ENCODE results near the gene LHFPL2. TPM values are rescaled to one million over a fixed set of nuclear protein-coding genes. Genes with fewer than 3 reads are reported as not detected.

LHFPL2 gene
- total RNA-seq, 1 experiment from 2014 or later: 35.1 TPM

DNA sequence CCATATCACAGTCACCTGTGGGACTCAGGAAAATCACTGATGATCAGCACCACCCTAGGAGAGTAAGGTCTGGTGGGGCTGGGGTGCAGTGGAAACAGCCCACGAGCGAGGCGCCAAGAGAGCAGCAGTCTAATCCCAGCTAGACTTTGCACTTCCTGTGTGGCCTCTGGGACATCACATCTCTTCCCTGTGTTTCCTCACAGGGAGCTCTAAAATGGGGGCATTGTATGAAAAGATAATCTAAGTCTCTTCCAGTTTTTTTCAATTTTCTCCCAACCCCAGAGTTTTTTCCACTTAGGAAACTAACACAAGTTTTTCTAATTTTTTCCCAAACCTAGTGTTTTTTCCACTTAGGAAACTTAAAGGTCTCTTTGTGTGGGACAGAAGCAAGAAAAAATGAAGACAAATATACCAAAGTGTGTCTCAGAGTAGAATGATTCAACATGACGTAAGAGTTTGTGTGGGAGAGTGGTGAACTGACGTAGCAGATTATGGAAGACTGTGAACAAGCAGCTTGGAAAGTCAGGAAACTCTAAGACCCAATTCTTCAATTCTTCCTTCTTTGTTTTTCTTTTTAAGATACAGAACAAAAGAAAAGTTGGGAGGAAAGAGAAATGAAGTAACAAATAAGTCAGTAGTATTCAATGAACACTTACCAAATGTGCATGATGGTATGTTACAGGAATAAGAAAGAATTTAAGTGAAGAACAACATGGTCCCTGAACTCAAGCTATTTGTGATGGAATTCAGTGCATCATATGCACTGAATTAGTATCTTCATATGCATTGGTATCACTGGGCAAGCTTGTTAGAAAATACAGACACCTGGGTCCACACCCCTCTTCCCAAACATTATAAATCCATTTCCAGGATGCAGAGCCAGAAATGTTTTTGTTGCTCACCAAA is 51.3 kb downstream of the LHFPL2 start:
- DNase-seq (ENCODE audit: low read depth): peak; percentile 66

DNA sequence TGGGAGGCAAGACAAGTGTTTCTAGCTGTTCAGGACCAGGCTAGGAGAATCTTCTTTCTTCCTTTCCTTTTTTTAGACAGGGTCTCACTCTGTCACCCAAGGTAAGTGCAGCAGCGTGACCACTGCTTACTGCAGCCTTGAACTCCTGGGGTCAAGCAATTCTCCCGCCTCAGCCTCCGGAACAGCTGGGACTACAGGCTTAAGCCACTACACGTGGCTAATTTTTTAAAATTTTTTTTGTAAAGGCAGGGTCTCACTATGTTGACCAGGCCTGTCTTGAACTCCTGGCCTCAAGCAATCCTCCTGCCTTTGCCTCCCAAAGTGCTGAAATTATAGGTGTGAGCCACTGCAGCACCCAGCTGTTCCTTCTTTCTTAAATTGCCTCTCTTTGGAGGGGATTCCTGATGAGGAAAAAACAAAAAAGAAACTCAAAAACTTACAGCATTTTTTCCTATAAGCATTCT is 53.1 kb downstream of the LHFPL2 start:
- no peak for DNase-seq (ENCODE audit: low read depth)

DNA sequence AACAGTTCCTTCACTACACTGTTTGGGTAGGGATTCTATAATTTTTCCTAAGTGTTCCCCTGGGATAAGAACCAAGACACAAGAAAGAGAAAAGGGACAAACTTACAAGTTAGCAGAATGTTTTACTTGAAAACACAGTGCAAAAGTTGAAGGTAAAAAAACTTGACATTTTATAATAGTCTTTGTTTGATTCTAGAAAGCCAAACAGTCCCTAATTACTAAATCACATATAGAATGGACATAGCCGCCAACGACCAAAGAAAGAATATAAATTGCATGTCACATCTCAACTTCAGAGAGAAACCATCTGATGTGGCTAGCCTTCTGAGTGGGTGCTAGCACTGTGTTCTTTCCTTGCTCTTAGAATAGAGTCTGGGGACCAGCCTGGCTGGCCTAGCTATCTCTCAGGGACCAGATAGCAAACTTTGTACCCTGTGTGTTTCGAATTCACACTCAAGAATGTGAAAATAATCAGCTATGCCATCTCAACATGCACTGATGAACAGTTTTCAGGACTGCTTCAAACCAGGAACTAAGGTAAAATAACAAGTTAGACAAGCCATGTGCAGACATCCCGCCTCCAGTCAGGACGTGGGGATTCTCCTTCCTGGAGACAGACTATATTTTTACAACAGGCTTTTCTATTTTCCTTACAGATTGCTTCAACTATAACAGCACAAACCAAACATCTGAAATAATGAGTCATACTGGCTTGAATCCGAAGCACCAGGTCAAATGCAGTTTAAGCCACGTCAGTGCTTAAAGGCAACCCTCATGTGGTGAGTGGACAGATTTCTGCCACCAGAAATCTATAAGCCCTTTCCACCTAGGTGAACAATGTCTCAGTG is 53.7 kb downstream of the LHFPL2 start:
- DNase-seq (ENCODE audit: low read depth): peak; percentile 97

- no peak for DNase-seq (ENCODE audit: low read depth)
Observed at GRCh38 chr5:78594021-78594420, 54.6 kb downstream of the LHFPL2 start.

GRCh38 chr5:78593465-78593864 is 55.1 kb downstream of the LHFPL2 start:
- no peak for DNase-seq (ENCODE audit: low read depth)

- DNase-seq (ENCODE audit: low read depth): no peak
Observed at GRCh38 chr5:78592735-78593386, 55.7 kb downstream of the LHFPL2 start.

- peak; percentile 38 for DNase-seq (ENCODE audit: low read depth)
Observed at GRCh38 chr5:78591972-78592700, 56.4 kb downstream of the LHFPL2 start.

DNA sequence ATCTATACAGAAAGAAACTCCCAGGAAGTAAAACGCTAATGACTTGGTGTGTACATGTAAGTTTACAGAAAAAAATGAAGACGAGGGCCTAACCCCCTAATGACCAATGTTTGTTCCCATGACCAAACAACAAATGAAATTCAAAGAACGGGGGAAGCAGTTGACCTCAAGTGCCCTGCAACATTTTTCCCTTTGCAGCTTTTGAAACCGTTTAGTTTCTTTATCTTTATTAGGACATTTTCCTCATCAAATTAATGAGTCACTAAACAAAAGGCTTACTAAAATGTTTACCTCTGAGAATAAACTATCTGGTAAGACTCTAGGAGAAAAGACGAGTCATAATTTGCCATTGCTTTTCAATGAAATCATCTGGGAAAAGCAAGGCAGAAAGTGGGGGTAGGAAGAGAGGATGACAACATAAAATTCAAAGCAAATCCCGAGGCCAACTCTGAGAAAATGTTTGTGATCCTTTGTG is 57.4 kb downstream of the LHFPL2 start:
- DNase-seq (ENCODE audit: low read depth): peak; percentile 65

- no peak for DNase-seq (ENCODE audit: low read depth)
Observed at GRCh38 chr5:78589923-78590322, 58.6 kb downstream of the LHFPL2 start.

GRCh38 chr5:78588507-78588906 is 60.1 kb downstream of the LHFPL2 start:
- DNase-seq (ENCODE audit: low read depth): no peak

DNA sequence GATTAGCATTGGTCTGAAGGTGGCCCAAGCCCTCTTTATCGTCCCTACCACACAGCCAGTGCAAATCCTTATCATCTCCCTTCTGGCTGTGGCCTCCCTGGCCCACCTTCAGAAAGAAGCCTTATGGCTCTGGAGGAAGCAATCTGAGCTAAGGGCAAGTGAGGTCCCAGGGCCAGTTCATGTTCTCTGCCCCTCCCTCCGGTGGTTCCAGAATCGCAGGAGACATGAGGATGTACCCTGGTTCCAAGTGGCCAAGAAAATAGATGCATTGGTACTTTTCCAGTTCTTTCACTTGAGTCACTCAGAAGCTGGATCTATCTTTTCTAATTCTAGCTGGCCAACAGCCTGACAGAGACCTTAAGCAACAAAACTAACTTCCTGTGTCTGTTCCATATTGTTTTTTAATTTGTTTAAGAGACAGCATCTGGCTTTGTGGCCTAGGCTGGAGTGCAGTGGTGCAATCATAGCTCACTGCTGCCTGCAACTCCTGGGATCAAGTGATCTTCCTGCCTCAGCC is 60.7 kb downstream of the LHFPL2 start:
- peak; percentile 88 for DNase-seq (ENCODE audit: low read depth)

DNA sequence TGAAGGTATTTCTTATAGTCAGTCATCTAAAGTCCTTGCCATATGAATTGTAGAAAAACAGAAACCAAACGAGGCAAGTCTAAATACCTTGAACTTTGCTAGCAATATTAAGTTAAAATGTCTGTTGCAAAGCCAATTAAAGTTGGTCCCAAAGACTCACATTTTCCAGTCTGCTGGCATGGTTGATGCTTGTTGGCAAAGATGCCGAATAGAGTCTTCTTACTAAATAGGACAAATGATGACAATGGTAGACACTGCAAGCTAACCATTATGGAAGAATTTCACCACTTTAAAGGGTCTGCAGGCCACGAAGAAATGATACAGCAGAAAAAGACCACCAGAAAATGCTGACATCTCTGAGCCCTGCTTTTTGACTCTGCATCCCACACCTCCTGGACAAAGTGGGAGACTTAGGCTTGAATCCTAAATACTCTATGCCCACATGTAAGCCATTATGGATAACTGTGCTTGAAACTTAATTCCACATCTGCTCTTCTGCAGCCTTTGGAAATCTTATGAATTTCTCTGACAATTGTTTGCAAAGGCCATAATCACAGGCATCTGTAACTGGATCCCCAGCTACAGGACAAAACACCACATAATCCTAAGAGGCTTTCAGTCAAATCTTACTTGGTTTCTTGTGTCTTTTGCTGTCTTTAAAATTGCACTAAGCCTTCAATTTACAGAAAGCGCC is 61.3 kb downstream of the LHFPL2 start:
- DNase-seq (ENCODE audit: low read depth): no peak

DNA sequence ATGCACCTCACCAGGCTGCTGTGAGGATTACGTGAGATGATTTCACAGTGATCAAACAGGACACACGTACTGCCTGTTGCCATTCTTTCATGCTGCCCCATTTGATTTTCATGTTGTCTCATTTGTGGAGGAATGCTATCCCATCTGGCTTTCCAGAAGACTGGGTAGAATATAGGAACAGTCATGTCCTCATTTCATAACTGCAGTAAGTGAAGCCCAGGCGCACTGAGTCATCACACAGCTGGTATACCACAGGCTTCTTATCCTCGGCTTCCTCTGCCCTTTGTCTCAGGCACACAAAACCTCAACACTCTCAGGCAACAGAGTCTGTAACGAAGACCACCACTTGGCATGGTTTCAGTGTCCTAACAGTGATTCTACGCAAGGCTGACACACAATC is 62.3 kb downstream of the LHFPL2 start:
- DNase-seq (ENCODE audit: low read depth): peak; percentile 99

DNA sequence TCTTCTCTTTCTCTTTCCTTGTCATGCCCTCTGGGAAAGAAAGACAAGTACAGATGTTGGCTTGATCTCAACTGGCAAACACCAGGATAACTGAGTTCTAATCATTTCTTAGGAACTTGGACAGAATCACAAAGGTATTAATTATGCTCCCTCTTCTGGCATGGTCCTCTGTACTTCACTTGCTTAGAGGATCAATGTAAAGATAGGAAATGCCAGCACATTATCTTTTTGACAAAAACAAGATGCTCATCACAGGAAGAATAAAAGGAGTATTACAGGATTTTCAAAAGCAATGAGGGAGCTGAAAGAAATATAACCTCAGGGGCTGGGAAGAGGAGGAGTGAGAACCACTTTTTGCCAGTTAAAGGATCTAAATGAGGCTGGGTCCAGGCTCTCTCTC is 70.6 kb downstream of the LHFPL2 start:
- DNase-seq (ENCODE audit: low read depth): no peak

- no peak for DNase-seq (ENCODE audit: low read depth)
Observed at GRCh38 chr5:78577071-78577807, 71.3 kb downstream of the LHFPL2 start.

GRCh38 chr5:78576376-78576775 is 72.2 kb downstream of the LHFPL2 start:
- DNase-seq (ENCODE audit: low read depth): peak; percentile 50

DNA sequence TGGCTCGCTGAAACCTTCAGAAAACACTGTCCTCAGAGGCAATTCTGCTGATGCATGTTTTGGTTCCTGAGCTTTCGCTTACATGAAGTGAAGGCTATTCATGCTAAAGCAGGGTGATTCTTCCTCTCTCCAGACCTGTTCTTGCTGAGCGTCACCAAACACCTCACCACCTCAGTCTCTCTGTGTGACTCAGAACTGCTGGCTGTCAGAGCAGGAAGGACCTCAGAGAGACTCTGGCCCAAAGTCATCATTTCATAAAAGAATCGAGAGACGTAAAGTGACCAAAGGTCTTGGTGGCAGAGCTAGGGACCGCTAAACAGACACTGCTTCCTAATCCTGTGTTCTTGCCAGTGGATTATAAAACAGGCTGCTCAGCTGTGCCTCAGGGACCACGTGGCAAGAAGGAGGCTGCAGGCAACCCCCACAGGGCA is 73.8 kb downstream of the LHFPL2 start:
- DNase-seq (ENCODE audit: low read depth): no peak

- no peak for DNase-seq (ENCODE audit: low read depth)
Observed at GRCh38 chr5:78574131-78574673, 74.4 kb downstream of the LHFPL2 start.

GRCh38 chr5:78573318-78573717 is 75.3 kb downstream of the LHFPL2 start:
- DNase-seq (ENCODE audit: low read depth): no peak
